Body of pancreas (tissue), 4 donors: ENCODE measurements around the gene PSG7.
"Not testable (repeated sequence)": the region's sequence is repeated elsewhere in the genome, so short reads cannot be mapped to it uniquely, and the experiment has no call there.

Source experiments
- CTCF ChIP-seq, 7 experiments: fragments of 450-650 bp in 4 of 7; fragments of 200-600 bp in 3 of 7; sonication (generic) in 3 of 7; IDR thresholded peaks; one replicate each; pipeline ENCODE4 v1.5.1; 2016 to 2019; ENCODE audit warnings: antibody characterized with exemption in 7 of 7
- POLR2A ChIP-seq, 3 donors: fragments of 450-650 bp; IDR thresholded peaks; one replicate each; pipeline ENCODE4 v1.6.1; 2016; ENCODE audit warnings: antibody characterized with exemption in 3 of 3, mild to moderate bottlenecking in 2 of 3

GRCh38 chr19:42898656-42899055 is 38.4 kb downstream of the PSG7 start:
- TF ChIP-seq CTCF, POLR2A (IDR thresholded peaks at IDR 0.05): not testable (repeated sequence)
